ENCODE data around the gene C18orf63. TPM values are rescaled to one million over a fixed set of nuclear protein-coding genes. Genes with fewer than 3 reads are reported as not detected.

C18orf63 gene
- total RNA-seq, 1 experiment from 2014 or later: not detected

GRCh38 chr18:74353169-74353775 lies 37.6 kb downstream of the C18orf63 start:
- Mint-ChIP-seq H3K4me3 (ENCODE audit: low read depth, unreplicated experiment) (no peak overlapping the region), H3K9me3 (ENCODE audit: low read depth, unreplicated experiment) (no peaks in the 10 kb centered on the region), H3K36me3 (ENCODE audit: insufficient read depth, unreplicated experiment) (no peaks in the 10 kb centered on the region), H3K27me3 (ENCODE audit: unreplicated experiment) (peaks cover 11% of the 10 kb centered on the region), H3K27ac (ENCODE audit: unreplicated experiment) (no peak overlapping the region), H3K4me1 (ENCODE audit: low read depth, unreplicated experiment) (peaks cover 9% of the 10 kb centered on the region)
- CTCF ChIA-PET: interaction anchor here (0.6 to 2.0 kb wide), 6 partner anchors 11 to 199 kb away, joined by 3 to 59 read pairs (median 8); partner anchors contain the start of gene CNDP2
- TF ChIP-seq CTCF (IDR thresholded peaks at IDR 0.05; ENCODE audit: unreplicated experiment): peak; percentile 69
- BruUV-seq (replicated peaks): no TSS peak
- DNase-seq: peak; percentile 63
- intact Hi-C loops (cut with micrococcal nuclease; ENCODE audit: unreplicated experiment): loop anchor here (1.0 kb wide), 2 partner anchors 140 to 199 kb away; no protein-coding TSS in a partner anchor

GRCh38 chr18:74356959-74357358 lies 41.3 kb downstream of the C18orf63 start:
- H3K4me3 Mint-ChIP-seq (ENCODE audit: low read depth, unreplicated experiment): no peak overlapping the region
- no peaks in the 10 kb centered on the region for H3K9me3 Mint-ChIP-seq (ENCODE audit: low read depth, unreplicated experiment)
- intact Hi-C loops (cut with micrococcal nuclease; ENCODE audit: unreplicated experiment): no loop called here
- no peak for TF ChIP-seq CTCF (IDR thresholded peaks at IDR 0.05; ENCODE audit: unreplicated experiment)
- H3K36me3 Mint-ChIP-seq (ENCODE audit: insufficient read depth, unreplicated experiment): no peaks in the 10 kb centered on the region
- H3K4me1 Mint-ChIP-seq (ENCODE audit: low read depth, unreplicated experiment): no peaks in the 10 kb centered on the region
- peaks cover 32% of the 10 kb centered on the region for H3K27me3 Mint-ChIP-seq (ENCODE audit: unreplicated experiment)
- BruUV-seq (replicated peaks): no TSS peak
- CTCF ChIA-PET: interaction anchor here (3.6 kb wide), 1 partner anchor 136 kb away, joined by 26 read pairs; no protein-coding TSS in a partner anchor
- DNase-seq: no peak
- H3K27ac Mint-ChIP-seq (ENCODE audit: unreplicated experiment): no peak overlapping the region

- no peak overlapping the region for H3K27ac Mint-ChIP-seq (ENCODE audit: unreplicated experiment)
- BruUV-seq (replicated peaks): no TSS peak
- H3K27me3 Mint-ChIP-seq (ENCODE audit: unreplicated experiment): peaks cover 21% of the 10 kb centered on the region
- H3K36me3 Mint-ChIP-seq (ENCODE audit: insufficient read depth, unreplicated experiment): no peaks in the 10 kb centered on the region
- H3K4me3 Mint-ChIP-seq (ENCODE audit: low read depth, unreplicated experiment): no peak overlapping the region
- DNase-seq: no peak
- intact Hi-C loops (cut with micrococcal nuclease; ENCODE audit: unreplicated experiment): no loop called here
- CTCF ChIA-PET: no interaction called here
- H3K4me1 Mint-ChIP-seq (ENCODE audit: low read depth, unreplicated experiment): no peaks in the 10 kb centered on the region
- TF ChIP-seq CTCF (IDR thresholded peaks at IDR 0.05; ENCODE audit: unreplicated experiment): no peak
- H3K9me3 Mint-ChIP-seq (ENCODE audit: low read depth, unreplicated experiment): no peaks in the 10 kb centered on the region
These were observed 45.4 kb downstream of the C18orf63 start for GRCh38 chr18:74360852-74361655.

GRCh38 chr18:74367905-74368304 lies 52.3 kb downstream of the C18orf63 start:
- Mint-ChIP-seq H3K36me3 (ENCODE audit: insufficient read depth, unreplicated experiment) (peaks cover 6% of the 10 kb centered on the region), H3K4me1 (ENCODE audit: low read depth, unreplicated experiment) (peaks cover 9% of the 10 kb centered on the region), H3K4me3 (ENCODE audit: low read depth, unreplicated experiment) (no peak overlapping the region), H3K27me3 (ENCODE audit: unreplicated experiment) (peaks cover 16% of the 10 kb centered on the region), H3K9me3 (ENCODE audit: low read depth, unreplicated experiment) (no peaks in the 10 kb centered on the region), H3K27ac (ENCODE audit: unreplicated experiment) (no peak overlapping the region)
- no peak for TF ChIP-seq CTCF (IDR thresholded peaks at IDR 0.05; ENCODE audit: unreplicated experiment)
- DNase-seq: no peak
- intact Hi-C loops (cut with micrococcal nuclease; ENCODE audit: unreplicated experiment): no loop called here
- CTCF ChIA-PET: no interaction called here
- BruUV-seq (replicated peaks): no TSS peak

All from Calu3 (cell line).